T-helper 1 cell (primary cell): ENCODE data around the gene PTPRM.

ENCODE experiments used
- DNase-seq, 5 donors: peaks; one replicate each; pipeline ENCODE4 v3.0.0-alpha.2; 2012 to 2020

PTPRM gene

GRCh38 chr18:8257851-8258434, 690.8 kb downstream of the PTPRM start:
- DNase-seq: no peak

DNA sequence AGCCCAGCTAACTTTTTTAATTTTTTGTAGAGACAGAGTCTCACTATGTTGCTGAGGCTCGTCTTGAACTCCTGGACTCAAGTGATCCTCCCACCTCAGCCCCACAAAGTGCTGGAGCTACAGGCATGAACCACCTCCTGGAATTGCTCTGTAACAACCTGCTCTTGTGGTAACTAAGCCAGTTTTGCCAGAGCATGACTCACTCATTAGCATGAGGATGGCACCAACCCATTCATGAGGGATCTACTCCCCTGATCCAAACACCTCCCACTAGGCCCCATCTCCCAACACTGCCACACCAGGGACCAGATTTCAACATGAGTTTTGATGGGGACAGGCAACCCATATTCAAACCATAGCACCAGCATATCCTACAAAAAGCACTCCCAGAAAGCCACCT, 693.2 kb downstream of the PTPRM start:
- DNase-seq: no peak

- DNase-seq: no peak
These were observed 693.7 kb downstream of the PTPRM start for GRCh38 chr18:8260827-8261226.

- DNase-seq: no peak
These were observed 694.6 kb downstream of the PTPRM start for GRCh38 chr18:8261651-8262091.

DNA sequence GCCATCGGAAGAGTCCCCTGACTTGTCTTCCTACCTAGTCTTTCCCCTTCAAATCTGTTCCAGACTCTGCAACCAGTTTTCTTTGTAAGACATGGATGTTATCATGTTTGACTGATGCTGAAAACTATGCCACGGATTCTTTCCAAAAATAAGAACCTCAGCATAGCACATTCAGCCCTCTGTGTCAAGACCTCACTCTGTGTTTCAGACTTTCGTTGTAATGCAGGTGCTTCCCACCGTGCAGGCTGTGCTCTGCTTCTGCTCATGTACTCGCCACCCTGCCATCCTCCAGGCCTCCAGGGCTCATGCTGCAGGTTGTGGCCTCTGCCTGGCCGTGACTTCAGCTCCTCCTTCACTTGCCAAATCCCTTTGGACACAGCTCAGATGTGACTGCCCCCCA, 695.1 kb downstream of the PTPRM start:
- DNase-seq: no peak

DNA sequence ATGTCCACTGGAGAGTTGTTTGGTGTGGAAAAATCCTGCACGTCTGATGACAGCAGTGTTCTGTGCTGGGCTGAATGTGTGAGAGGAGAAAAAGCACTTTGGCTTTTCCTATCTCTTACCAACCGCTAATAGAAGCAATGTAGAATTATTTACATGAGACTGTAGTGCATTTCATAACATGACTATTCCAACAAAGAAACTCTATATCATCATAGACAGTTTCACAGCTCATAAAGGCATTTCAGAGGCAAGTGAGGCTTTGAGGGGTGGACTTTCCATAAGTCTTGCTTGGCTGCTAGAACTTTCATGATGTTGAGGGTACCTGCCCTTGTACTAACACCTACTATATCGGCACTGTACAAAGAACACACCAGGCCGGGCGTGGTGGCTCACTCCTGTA, 697.0 kb downstream of the PTPRM start:
- no peak for DNase-seq

- no peak for DNase-seq
These were observed 697.8 kb downstream of the PTPRM start for GRCh38 chr18:8264861-8265411.

DNA sequence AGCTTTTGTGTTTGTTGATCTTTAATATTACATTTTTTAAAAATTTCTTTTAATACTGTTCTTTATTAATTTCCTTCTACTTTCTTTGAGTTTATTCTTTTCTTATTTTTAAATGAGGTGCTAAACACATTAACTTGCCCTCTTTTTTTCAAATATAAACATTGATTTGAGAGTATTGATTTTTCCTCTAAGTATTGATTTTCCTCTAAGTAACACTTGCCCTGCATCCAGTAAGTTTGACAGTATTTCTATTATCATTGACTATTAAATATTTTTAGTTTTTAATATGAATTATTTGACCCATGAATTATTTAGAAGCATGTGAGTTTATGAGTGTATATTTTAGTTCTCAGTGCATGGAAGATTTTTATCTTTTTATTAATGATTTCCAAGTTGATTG, 705.1 kb downstream of the PTPRM start:
- no peak for DNase-seq

GRCh38 chr18:8274370-8274769, 707.3 kb downstream of the PTPRM start:
- no peak for DNase-seq

DNA sequence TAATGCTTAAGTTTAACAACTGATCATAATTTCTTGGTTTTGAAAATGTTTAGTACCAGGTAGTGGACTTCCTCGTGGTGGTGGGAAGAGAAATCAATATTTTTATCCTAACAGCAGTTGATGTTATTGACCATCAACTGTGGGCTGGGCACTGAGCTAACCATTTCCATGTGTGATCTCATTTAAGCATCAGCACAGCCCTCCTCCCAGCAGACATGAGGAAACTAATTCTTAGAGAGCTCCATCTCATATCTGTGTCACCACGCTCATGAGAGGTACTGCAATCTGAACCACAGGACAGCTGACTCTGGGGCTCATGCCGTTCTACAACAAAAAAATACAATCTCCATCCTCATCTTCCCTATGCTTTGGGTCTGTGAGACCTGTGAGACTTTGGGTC, 709.3 kb downstream of the PTPRM start:
- DNase-seq: no peak

DNA sequence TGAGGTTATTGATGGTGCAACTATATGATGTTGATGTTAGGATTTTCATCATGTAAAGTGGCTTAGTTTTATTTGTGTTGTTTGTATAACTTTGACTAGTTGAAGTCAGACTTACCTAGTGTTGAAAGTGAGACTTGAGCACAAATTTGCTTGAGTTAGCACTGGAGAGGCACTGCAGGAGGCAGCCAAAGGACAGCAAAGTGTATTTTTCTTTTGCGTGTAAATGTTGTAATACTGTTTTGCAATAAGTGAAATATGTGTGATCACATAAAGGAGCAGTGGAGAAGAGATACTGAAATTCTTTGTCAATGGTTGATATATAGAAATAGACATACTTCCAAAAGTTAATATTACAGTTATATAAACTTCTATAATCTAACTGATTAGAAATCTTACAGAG, 710.2 kb downstream of the PTPRM start:
- no peak for DNase-seq

DNA sequence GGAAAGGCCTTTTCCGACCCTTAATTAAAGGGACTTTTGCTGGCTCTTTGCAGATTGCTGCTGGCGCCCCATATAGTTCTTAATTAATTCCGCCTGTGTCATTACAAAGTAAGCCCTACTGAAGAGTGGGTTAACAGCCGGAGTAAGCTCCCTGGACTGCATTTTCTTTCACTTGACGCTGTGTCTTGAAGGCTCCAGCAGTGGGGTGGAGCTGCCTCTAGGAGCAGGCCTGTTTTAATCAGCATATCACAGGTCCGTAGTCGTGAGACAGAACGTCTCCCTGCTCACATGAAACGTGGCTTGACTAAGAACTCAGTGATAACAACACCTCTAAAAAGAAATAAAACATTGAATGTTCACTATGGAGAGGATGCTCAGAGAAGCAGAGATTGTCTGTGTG, 712.2 kb downstream of the PTPRM start:
- no peak for DNase-seq

- DNase-seq: no peak
These were observed 712.7 kb downstream of the PTPRM start for GRCh38 chr18:8279781-8280330.

GRCh38 chr18:8283891-8284585, 716.9 kb downstream of the PTPRM start:
- no peak for DNase-seq

DNA sequence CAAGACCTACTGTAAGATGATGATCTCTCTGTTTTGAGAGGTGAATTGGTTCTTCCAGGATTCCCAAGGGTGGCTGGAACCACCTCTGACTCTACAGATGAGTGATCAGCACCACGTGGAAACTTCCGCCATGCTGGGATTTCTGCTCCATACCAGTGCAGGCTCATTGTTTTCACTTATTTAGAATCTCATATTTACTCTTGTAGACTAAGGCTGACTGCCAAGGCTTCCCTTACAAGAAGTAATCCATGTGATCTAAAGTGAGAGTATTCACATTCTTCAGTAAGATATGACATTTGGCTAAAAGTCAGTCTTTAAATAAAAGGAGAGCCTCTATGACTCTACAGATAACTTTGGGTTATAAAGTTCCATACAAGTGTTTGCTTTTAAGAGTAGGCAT, 719.2 kb downstream of the PTPRM start:
- no peak for DNase-seq

DNA sequence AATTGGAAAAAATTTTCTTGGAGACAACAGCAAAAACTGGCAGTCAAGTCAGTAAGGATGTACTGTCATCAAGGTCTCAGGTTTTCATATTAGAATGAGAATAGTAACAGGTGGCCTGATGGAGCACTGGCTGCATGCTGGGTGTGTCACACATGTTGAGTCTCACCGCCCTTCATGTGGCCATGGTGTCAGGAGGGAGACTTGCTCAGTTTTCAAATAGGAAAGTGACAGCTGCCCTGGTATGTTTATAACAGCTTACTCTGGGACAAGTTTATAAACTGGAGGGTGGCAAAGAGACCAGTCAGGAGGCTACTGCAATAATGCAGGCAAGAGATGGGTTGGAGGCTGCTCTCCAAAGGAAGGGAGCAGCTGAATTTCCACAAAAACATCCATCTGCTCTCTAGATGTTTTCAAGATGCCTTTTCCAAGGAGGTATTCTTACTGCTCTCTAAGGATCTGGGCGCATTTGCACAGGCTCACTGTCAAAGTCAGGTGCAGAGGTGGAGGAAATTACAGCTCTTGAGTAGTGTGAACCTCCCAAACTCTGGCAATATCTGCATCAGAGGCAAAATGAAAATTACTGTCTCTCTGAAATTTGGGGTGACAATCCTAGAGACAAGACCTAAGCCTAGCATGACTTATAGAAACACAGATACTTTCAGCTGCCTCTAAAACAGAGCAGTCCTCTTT, 720.2 kb downstream of the PTPRM start:
- DNase-seq: no peak

DNA sequence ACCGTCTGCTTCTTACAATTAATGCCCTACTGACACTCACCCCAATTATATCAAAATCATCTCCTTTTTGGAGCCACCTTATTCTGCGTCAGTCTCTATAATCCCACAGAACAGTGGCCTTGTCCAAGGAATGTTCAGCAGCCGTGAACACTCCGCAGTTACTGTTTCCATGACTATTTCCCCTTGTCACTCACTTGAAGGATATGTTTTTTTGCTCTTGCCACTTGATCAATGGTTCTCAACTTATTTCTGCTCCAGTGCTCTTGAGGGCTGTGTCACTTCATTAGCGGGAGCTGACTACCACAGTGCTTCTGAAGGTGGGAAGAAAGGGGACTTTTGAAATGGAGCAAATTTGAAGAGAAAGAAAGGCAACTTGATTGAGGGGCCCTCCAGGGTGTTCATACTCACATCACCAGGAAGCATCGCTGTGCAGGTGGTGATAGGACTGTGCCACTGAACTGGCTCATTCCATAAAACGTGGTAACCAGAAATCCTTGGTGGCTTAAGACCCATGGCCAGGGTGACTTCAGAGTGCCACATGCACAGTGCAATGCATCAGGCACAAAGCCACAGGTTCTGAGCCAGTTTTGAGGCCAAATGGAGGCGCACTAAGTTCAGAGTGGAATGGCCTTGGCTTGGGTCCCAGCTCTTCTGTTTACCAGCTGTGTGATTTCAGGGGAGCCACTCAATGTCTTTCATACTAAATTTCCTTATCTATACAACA, 721.5 kb downstream of the PTPRM start:
- DNase-seq: no peak

- no peak for DNase-seq
These were observed 723.3 kb downstream of the PTPRM start for GRCh38 chr18:8290435-8290834.

DNA sequence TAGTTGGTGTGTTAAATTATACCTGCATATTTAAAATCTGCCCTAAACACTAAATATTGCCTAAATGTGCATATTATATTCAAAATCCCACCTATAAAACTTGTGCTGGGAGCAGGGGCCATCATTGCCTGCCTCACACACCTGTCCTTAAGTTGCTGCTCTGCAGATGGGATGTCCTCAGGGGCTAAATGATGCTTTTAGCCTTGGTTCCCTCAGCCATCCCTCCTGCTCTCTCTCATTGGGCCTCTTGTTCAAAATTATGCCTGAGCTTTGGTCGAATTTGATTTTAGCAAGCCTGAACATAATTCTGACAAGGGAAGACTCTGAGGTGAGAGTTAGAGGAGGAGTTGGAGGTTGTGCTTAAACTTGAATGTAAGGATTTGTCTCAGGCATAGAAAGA, 723.8 kb downstream of the PTPRM start:
- no peak for DNase-seq

- DNase-seq: no peak
These were observed 726.1 kb downstream of the PTPRM start for GRCh38 chr18:8293184-8293583.

- DNase-seq: no peak
These were observed 729.9 kb downstream of the PTPRM start for GRCh38 chr18:8296886-8297616.

DNA sequence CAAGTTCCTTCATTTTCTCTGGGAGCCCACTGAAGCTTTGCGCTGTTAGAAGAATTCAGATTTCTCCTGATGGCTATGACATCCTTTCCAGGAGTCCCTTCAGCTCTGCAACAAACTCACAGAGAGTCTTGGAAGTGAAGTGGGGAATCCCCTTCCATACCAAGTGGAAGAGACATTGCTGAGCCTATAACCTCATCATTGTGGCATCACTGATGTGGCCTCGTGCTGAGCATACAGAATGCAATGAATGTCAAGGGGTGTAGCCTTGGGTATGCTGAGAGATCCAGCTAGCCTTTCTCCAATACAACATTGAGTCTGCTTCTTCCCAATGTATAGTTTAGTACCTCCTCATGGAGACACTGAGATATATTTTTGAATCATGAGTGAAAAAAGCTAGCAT, 731.1 kb downstream of the PTPRM start:
- DNase-seq: no peak
